Loucy (cell line): Measurements from ENCODE around the gene RNLS.

ENCODE experiments used
- H2AFZ ChIP-seq: fragments of 200-600 bp; sonication (generic); 2 replicates; pipeline ENCODE4 v1.6.0; 2016; ENCODE audit warnings: antibody characterized with exemption, mild to moderate bottlenecking, low read length, moderate library complexity
- H3F3A ChIP-seq: fragments of 200-600 bp; 2 replicates; pipeline ENCODE4 v1.6.0; 2016; ENCODE audit warnings: antibody characterized with exemption, low read depth, mild to moderate bottlenecking
- H3K27me3 ChIP-seq: fragments of 200-600 bp; sonication (generic); 2 replicates; pipeline ENCODE4 v1.6.1; 2014; ENCODE audit warnings: low read length, mild to moderate bottlenecking; ENCODE audit not compliant: insufficient read depth, poor library complexity, severe bottlenecking
- H3K36me3 ChIP-seq: fragments of 200-600 bp; sonication (generic); 2 replicates; pipeline ENCODE4 v1.6.1; 2016; ENCODE audit warnings: low read length; ENCODE audit not compliant: insufficient read depth
- H3K4me1 ChIP-seq: fragments of 200-600 bp; sonication (generic); 2 replicates; pipeline ENCODE4 v1.5.1; 2014; ENCODE audit warnings: low read length, mild to moderate bottlenecking; ENCODE audit not compliant: insufficient read depth, poor library complexity, severe bottlenecking
- H3K4me2 ChIP-seq: fragments of 200-600 bp; sonication (generic); 2 replicates; pipeline ENCODE4 v1.6.0; 2014; ENCODE audit warnings: antibody characterized with exemption, low read length, low read depth, mild to moderate bottlenecking; ENCODE audit not compliant: poor library complexity, severe bottlenecking
- H3K4me3 ChIP-seq: fragments of 200-600 bp; sonication (generic); 2 replicates; pipeline ENCODE4 v1.5.1; 2014; ENCODE audit warnings: low read length, mild to moderate bottlenecking, mixed read lengths; ENCODE audit not compliant: poor library complexity, severe bottlenecking
- H3K79me2 ChIP-seq: fragments of 200-600 bp; sonication (generic); 2 replicates; pipeline ENCODE4 v1.6.1; 2014; ENCODE audit warnings: low read length; ENCODE audit not compliant: insufficient read depth
- H3K9ac ChIP-seq: fragments of 200-600 bp; sonication (generic); 2 replicates; pipeline ENCODE4 v1.6.0; 2014; ENCODE audit warnings: mild to moderate bottlenecking, low read depth, low read length, moderate library complexity; ENCODE audit not compliant: poor library complexity, severe bottlenecking
- H3K9me2 ChIP-seq: fragments of 200-600 bp; sonication (generic); replicated peaks from 2 replicates; pipeline ENCODE4 v1.6.1; 2016; ENCODE audit warnings: low read depth, low read length, mixed read lengths
- H3K9me3 ChIP-seq: fragments of 200-600 bp; sonication (generic); 2 replicates; pipeline ENCODE4 v1.6.1; 2014; ENCODE audit warnings: mild to moderate bottlenecking, antibody characterized with exemption, low read length, low read depth; ENCODE audit not compliant: insufficient read depth
- H4K20me1 ChIP-seq: fragments of 200-600 bp; sonication (generic); 2 replicates; pipeline ENCODE4 v1.6.0; 2014; ENCODE audit warnings: antibody characterized with exemption, low read length, mild to moderate bottlenecking; ENCODE audit not compliant: insufficient read depth, poor library complexity, severe bottlenecking
- EZH2phosphoT487 ChIP-seq: fragments of 200-600 bp; IDR thresholded peaks from 2 replicates; pipeline ENCODE4 v1.6.1; 2018; ENCODE audit warnings: antibody characterized with exemption, mild to moderate bottlenecking, moderate library complexity, borderline replicate concordance
- TF ChIP-seq, protein P1 (sequence below): fragments of 200-600 bp; sonication (generic); conservative IDR thresholded peaks from 2 replicates; pipeline ENCODE4 v1.5.1; 2014; ENCODE audit warnings: mild to moderate bottlenecking, antibody characterized with exemption, low read length

The RNLS gene

DNA sequence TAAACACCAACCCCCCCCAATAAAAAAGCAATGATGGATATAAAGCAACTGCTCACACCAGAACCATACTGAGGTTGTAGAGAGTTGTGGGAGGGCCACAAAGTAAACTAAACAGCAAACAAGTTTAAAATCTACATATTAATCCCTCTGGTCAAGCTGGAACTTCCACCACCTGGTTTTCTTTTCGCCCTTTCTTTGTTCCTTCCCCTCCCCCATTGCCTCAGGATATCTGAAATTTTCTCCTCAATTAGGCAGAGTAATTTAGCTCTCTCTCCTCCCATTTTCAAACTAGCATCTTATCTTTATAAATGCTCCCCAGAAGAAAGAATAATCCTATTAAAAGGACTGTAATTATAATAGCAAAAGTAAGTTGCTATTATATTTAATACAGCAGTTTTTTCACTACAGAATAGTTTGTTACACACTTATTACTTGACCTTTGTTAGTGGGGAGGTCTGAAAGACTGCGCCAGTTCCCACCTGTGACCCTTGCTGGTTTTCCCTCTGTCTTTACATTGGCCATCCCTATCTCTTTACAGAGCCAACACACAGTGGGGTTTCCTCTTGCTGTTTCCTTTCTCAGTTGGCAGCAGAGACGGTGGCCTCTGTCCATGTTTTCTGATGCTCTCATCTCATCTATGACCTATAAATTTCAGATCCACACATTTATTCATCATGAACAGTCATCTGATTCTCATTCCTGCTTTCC lies 235.4 kb downstream of the RNLS start:
- Histone ChIP-seq H4K20me1 (no peaks in the 10 kb centered on the region), H3K27me3 (no peaks in the 10 kb centered on the region), H3K4me3 (no peak overlapping the region), H3F3A (peaks cover 3% of the 10 kb centered on the region; the same call in 1 of the 2 replicates), H3K79me2 (no peaks in the 10 kb centered on the region), H3K9me2 (no peaks in the 10 kb centered on the region), H3K4me2 (no peak overlapping the region), H3K4me1 (peaks cover 64% of the 10 kb centered on the region), H3K9me3 (peaks cover 4% of the 10 kb centered on the region; the same call in 1 of the 2 replicates), H2AFZ (no peak overlapping the region), H3K36me3 (peaks cover 3% of the 10 kb centered on the region; the same call in 1 of the 2 replicates), H3K9ac (no peak overlapping the region)
- TF ChIP-seq EZH2phosphoT487: no peak
- TF ChIP-seq, protein P1, sequence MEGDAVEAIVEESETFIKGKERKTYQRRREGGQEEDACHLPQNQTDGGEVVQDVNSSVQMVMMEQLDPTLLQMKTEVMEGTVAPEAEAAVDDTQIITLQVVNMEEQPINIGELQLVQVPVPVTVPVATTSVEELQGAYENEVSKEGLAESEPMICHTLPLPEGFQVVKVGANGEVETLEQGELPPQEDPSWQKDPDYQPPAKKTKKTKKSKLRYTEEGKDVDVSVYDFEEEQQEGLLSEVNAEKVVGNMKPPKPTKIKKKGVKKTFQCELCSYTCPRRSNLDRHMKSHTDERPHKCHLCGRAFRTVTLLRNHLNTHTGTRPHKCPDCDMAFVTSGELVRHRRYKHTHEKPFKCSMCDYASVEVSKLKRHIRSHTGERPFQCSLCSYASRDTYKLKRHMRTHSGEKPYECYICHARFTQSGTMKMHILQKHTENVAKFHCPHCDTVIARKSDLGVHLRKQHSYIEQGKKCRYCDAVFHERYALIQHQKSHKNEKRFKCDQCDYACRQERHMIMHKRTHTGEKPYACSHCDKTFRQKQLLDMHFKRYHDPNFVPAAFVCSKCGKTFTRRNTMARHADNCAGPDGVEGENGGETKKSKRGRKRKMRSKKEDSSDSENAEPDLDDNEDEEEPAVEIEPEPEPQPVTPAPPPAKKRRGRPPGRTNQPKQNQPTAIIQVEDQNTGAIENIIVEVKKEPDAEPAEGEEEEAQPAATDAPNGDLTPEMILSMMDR: no peak

DNA sequence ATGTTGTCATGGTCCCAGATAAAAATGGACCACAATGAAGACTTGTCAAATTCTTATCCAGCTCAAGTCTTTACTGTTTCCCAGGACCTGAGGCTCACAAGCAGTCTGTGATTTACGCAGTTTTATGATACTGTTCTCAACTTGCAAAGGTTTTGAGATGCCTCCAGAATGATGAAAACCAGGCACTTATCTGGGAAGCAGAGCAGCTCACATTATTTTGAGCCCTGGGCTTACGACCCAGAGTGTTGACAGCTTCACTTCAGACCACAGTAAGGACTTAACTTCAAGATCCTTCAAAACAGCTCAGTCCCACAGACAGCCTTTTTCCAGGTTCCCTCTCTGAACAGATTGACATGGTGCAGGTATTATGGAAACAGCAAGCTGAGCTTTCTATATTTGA lies 236.1 kb downstream of the RNLS start:
- Histone ChIP-seq H3K9me3 (peaks cover 4% of the 10 kb centered on the region; the same call in 1 of the 2 replicates), H3K9me2 (no peaks in the 10 kb centered on the region), H3K79me2 (no peaks in the 10 kb centered on the region), H3K4me2 (no peak overlapping the region), H3K4me3 (no peak overlapping the region), H3F3A (peaks cover 4% of the 10 kb centered on the region; the same call in 1 of the 2 replicates), H3K9ac (no peak overlapping the region), H2AFZ (no peak overlapping the region), H3K36me3 (peaks cover 3% of the 10 kb centered on the region), H3K4me1 (peaks cover 71% of the 10 kb centered on the region), H4K20me1 (no peaks in the 10 kb centered on the region), H3K27me3 (no peaks in the 10 kb centered on the region)
- TF ChIP-seq, protein P1: no peak
- no peak for TF ChIP-seq EZH2phosphoT487

DNA sequence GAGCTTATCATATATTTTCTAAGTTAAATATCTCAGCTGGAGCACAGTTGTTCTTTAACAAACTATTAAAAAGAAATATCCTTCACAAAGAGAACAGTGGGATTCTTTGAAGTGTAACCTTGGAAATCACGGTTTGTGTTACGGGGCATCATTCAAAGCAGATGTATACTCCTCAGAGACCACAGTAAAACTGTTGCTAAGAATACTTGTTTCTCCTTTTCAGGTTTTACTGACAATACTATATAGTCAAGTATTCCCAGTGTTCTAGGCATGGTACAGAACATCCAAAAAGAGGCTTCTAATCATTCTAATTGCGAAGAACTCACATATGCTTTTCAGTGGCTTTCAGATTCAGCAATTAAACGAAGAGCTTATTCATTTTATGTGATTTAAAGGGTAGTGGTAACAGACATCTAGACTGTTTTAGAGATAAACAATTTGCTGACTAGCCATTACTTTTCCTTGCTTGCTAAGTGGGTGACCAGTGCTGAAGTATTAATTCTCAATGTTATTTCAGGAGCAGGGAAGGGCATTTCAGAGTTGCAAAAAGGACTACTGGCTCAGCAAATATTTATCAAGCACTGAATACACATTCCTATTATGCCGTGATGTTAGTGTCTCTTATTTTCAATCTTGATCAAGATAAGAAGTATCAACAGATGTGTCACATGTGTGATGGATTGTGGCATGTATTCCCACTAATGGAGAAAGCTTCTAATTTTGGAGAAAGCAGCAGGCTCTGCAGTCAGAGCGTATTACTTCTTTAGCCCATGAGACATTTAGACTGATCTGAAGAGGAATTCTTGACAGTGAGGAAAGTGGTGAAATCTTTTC lies 236.8 kb downstream of the RNLS start:
- Histone ChIP-seq H4K20me1 (no peaks in the 10 kb centered on the region), H3K4me1 (peaks cover 74% of the 10 kb centered on the region), H3K4me2 (no peak overlapping the region), H3K9ac (no peak overlapping the region), H2AFZ (no peak overlapping the region), H3K9me2 (no peaks in the 10 kb centered on the region), H3K4me3 (no peak overlapping the region), H3K9me3 (peaks cover 4% of the 10 kb centered on the region; the same call in 1 of the 2 replicates), H3K36me3 (peaks cover 3% of the 10 kb centered on the region), H3F3A (peaks cover 7% of the 10 kb centered on the region; the same call in 1 of the 2 replicates), H3K27me3 (no peaks in the 10 kb centered on the region), H3K79me2 (no peaks in the 10 kb centered on the region)
- TF ChIP-seq, protein P1: no peak
- no peak for TF ChIP-seq EZH2phosphoT487
